GM19023 (cell line): Measurements from ENCODE around the gene RAB34.
"Not testable (repeated sequence)": the region's sequence is repeated elsewhere in the genome, so short reads cannot be mapped to it uniquely, and the experiment has no call there.

Experiments
- ATAC-seq: cut with Tn5 transposase; IDR thresholded peaks from one replicate; pipeline ENCODE4 v1.9.1; 2021; ENCODE audit warnings: mild to moderate bottlenecking, moderate library complexity; ENCODE audit not compliant: unreplicated experiment

Gene RAB34

GRCh38 chr17:28728364-28729200, 10.9 kb upstream of the RAB34 start, which contains the start of gene NEK8:
TSS of gene NEK8 (plus strand) at chr17:28728788. CDS start at chr17:28728814, 26 bp downstream.
- peak; percentile 42 for ATAC-seq

GRCh38 chr17:28726627-28727491, 9.2 kb upstream of the RAB34 start:
- peak; percentile 39 for ATAC-seq

- ATAC-seq, result no peak
These were observed 8.6 kb upstream of the RAB34 start, which contains the start of gene TLCD1 for GRCh38 chr17:28726226-28726626. TSS of gene TLCD1 (minus strand) at chr17:28726233. CDS start at chr17:28726097, 136 bp downstream.

- ATAC-seq, result no peak
These were observed 8.1 kb upstream of the RAB34 start for GRCh38 chr17:28725660-28726225.

- no peak for ATAC-seq
These were observed 7.5 kb upstream of the RAB34 start for GRCh38 chr17:28725166-28725659.

GRCh38 chr17:28724500-28725165, 7.0 kb upstream of the RAB34 start:
- ATAC-seq, result no peak

GRCh38 chr17:28723836-28724499, 6.3 kb upstream of the RAB34 start:
- not testable (repeated sequence) for ATAC-seq

- no peak for ATAC-seq
These were observed 5.6 kb upstream of the RAB34 start for GRCh38 chr17:28723159-28723835.

GRCh38 chr17:28722417-28723158, 4.9 kb upstream of the RAB34 start:
- ATAC-seq, result no peak

- not testable (repeated sequence) for ATAC-seq
These were observed 3.3 kb upstream of the RAB34 start for GRCh38 chr17:28720997-28721329.

- ATAC-seq, result no peak
These were observed 2.8 kb upstream of the RAB34 start for GRCh38 chr17:28720247-28720996.

GRCh38 chr17:28719021-28719433, 1.4 kb upstream of the RAB34 start:
- no peak for ATAC-seq

- no peak for ATAC-seq
These were observed 809 bp upstream of the RAB34 start for GRCh38 chr17:28718333-28719020.

- no peak for ATAC-seq
These were observed 709 bp downstream of the RAB34 start for GRCh38 chr17:28716740-28717577.

- ATAC-seq, result no peak
These were observed 2.5 kb downstream of the RAB34 start for GRCh38 chr17:28715217-28715616.

- ATAC-seq, result no peak
These were observed 3.4 kb downstream of the RAB34 start for GRCh38 chr17:28714281-28714680.
